Ovary (tissue), 9 donors: Measurements from ENCODE around the gene CIAO3. TPM values are rescaled to one million over a fixed set of nuclear protein-coding genes. Genes with fewer than 3 reads are reported as not detected.

ENCODE experiments used
- DNase-seq, 5 donors: peaks; one replicate each; pipeline ENCODE4 v3.0.0-alpha.2; 2019 to 2020
- H3K27ac ChIP-seq, 2 donors: fragments of 200-600 bp; one replicate each; pipeline versions ENCODE4 v1.5.1 to v1.8.0; 2019 to 2022
- H3K27me3 ChIP-seq: fragments of 200-600 bp; one replicate; pipeline ENCODE4 v1.8.0; 2022
- H3K36me3 ChIP-seq: fragments of 200-600 bp; sonication (generic); one replicate; pipeline ENCODE4 v1.5.1; 2019
- H3K4me1 ChIP-seq: one replicate; pipeline ENCODE4 v1.8.1; 2013; ENCODE audit warnings: mild to moderate bottlenecking, moderate library complexity; ENCODE audit not compliant: insufficient read depth
- H3K4me3 ChIP-seq: fragments of 200-600 bp; sonication (generic); one replicate; pipeline ENCODE4 v1.5.1; 2017
- H3K9me3 ChIP-seq, 2 donors: fragments of 200-600 bp in 1 of 2; sonication (generic) in 1 of 2; one replicate each; pipeline versions ENCODE4 v1.5.1 to v1.8.1; 2013 to 2019; ENCODE audit warnings: mild to moderate bottlenecking in 1 of 2, moderate library complexity in 1 of 2
- CTCF ChIP-seq, 3 donors: fragments of 450-650 bp in 2 of 3; fragments of 200-600 bp in 1 of 3; IDR thresholded peaks; one replicate each; pipeline versions ENCODE4 v1.5.1 to v1.8.0; 2016 to 2022; ENCODE audit warnings: antibody characterized with exemption in 3 of 3, mild to moderate bottlenecking in 1 of 3
- EP300 ChIP-seq: sonication (generic); formaldehyde crosslinking; IDR thresholded peaks from one replicate; pipeline ENCODE4 v1.6.1; 2017; ENCODE audit warnings: antibody characterized with exemption
- POLR2A ChIP-seq: fragments of 450-650 bp; IDR thresholded peaks from one replicate; pipeline ENCODE4 v1.6.1; 2017; ENCODE audit warnings: antibody characterized with exemption, mild to moderate bottlenecking, moderate library complexity
- WGBS, 3 donors: extraction: QIAGEN DNeasy Blood & Tissue Kit in 1 of 3; methylation state at CpG; one replicate each; pipeline versions ENCODE4 v1.1.5 to v1.1.7; 2013 to 2017; 5-methylcytosine and 5-hydroxymethylcytosine counted together
- intact Hi-C, 4 donors: fragments of 100-400 bp; cut with DNase I; formaldehyde crosslinking; loops; one replicate each; pipeline versions ENCODE4 v1.11.0 to v1.15.1; 2022 to 2023
- polyA plus RNA-seq, 2 donors: library from polyadenylated mRNA; stranded (reverse); fragments of 200-250 nt in 1 of 2; fragments of 350-450 nt in 1 of 2; fragmentation: Illumina TruSeq in 1 of 2; extraction: RNeasy Lipid Tissue Mini Kit (QIAGEN cat#74804) in 1 of 2; gene quantifications; one replicate each; pipeline ENCODE4 v1.2.3, GENCODE V29; 2013 to 2014
- total RNA-seq, 7 donors: library from RNA; depleted of rRNA in 2 of 7; stranded (reverse); fragments of >200 nt in 2 of 7; fragmentation: NEBNext Ultra II Directional in 3 of 7; extraction: Animal tissue kit (Norgen Biotek cat#: 25700) in 3 of 7; gene quantifications; one replicate each; pipeline versions ENCODE4 v1.1.0 to v1.2.4, GENCODE V29; 2016 to 2023
- donor health status: DM: no; HTN: no; CAD: no; lungs with moderate emphysema.
- donor health status: DM: no; HTN: no; CAD: no.
- donor health status: Bipolar disorder and iron deficiency.
- donor health status: DM: yes; HTN: yes; CAD: no.
- donor health status: DM: no; HTN: no; CAD: no.
- donor health status: DM: yes; HTN: yes; CAD: no.

CIAO3 gene
- total and polyA plus RNA-seq, 9 donors = 8.5 to 32.5 (median 21.0) TPM

DNA sequence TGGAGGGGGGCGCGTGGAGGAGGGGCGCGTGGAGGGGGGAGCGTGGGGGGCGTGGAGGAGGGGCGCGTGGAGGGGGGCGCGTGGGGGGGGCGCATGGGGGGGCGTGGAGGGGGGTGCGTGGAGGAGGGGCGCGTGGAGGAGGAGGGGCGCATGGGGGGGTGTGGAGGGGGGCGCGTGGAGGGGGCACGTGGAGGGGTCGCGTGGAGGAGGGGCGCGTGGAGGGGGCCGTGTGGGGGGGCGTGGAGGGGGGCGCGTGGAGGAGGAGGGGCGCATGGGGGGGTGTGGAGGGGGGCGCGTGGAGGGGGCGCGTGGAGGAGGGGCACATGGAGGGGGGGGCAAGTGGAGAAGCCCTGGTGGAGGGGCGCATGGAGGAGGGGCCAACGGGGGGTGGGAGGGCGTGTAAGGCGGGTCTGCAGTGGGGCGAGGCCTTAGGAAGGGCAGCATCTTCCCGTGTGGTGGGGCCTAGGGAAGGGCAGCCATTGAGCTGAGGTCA lies 27.0 kb upstream of the CIAO3 start:
- Histone ChIP-seq H3K4me3 (no peak overlapping the region), H3K4me1 (no peaks in the 10 kb centered on the region), H3K27me3 (no peaks in the 10 kb centered on the region), H3K9me3 (no peaks in the 10 kb centered on the region), H3K36me3 (no peaks in the 10 kb centered on the region), H3K27ac (no peak overlapping the region)
- WGBS, 3 donors = 38 to 62% (median 52%) methylated on average over 12 to 22 of the region's 38 CpGs
- no peak for DNase-seq
- intact Hi-C loops = no loop called here
- TF ChIP-seq CTCF (IDR thresholded peaks at IDR 0.05) = no peak
- TF ChIP-seq POLR2A = no peak
- TF ChIP-seq EP300 = no peak

DNA sequence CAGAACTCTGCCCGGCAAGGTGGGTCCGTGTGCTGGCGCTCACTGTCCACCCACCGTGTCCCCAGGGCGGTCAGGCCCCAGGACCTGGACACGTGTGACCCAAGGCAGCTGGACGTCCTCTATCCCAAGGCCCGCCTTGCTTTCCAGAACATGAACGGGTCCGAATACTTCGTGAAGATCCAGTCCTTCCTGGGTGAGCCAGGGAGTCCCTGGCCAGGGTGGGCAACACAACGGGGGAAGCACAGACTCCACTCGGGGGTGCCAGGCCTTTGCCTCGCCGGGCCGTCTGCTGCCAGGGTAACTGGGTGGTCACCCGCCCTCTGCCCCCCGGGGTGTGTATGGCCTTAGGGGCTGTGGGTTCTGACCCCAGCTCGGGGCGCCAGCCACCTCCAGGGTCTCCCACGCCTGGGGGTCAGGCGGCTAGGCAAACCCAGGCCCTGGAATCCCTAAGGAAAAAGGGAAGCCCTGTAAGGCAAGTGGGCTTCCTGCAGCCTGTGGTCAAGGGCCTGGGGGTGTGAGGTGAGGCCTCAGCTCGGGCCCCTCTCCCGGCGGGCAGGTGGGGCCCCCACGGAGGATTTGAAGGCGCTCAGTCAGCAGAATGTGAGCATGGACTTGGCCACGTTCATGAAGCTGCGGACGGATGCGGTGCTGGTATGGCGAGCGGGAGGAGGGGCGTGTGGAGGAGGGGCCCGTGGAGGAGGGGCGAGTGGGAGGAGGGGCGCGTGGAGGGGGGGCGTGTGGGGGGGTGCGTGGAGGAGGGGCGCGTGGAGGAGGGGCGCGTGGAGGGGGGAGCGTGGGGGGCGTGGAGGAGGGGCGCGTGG lies 26.2 kb upstream of the CIAO3 start:
- Histone ChIP-seq H3K27ac (no peak overlapping the region), H3K4me3 (no peak overlapping the region), H3K4me1 (no peaks in the 10 kb centered on the region), H3K36me3 (no peaks in the 10 kb centered on the region), H3K9me3 (no peaks in the 10 kb centered on the region), H3K27me3 (no peaks in the 10 kb centered on the region)
- WGBS, 3 donors = 45 to 76% (median 65%) methylated on average over 25 to 39 of the region's 48 CpGs
- TF ChIP-seq EP300 = no peak
- no peak for TF ChIP-seq POLR2A
- TF ChIP-seq CTCF (IDR thresholded peaks at IDR 0.05) = no peak
- intact Hi-C loops = no loop called here
- DNase-seq = no peak

- WGBS, 3 donors = 79 to 84% (median 83%) methylated on average over 27 to 29 of the region's 29 CpGs
- no peaks in the 10 kb centered on the region for H3K36me3 ChIP-seq
- intact Hi-C loops = no loop called here
- no peaks in the 10 kb centered on the region for H3K4me1 ChIP-seq
- no peaks in the 10 kb centered on the region for H3K27me3 ChIP-seq
- no peak overlapping the region for H3K4me3 ChIP-seq
- DNase-seq = no peak
- TF ChIP-seq POLR2A = no peak
- TF ChIP-seq CTCF (IDR thresholded peaks at IDR 0.05) = no peak
- TF ChIP-seq EP300 = no peak
- no peaks in the 10 kb centered on the region for H3K9me3 ChIP-seq
- no peak overlapping the region for H3K27ac ChIP-seq
These were observed 25.4 kb upstream of the CIAO3 start for GRCh38 chr16:766008-766819.

GRCh38 chr16:765488-765865 lies 24.7 kb upstream of the CIAO3 start:
- H3K27me3 ChIP-seq = no peaks in the 10 kb centered on the region
- H3K4me3 ChIP-seq = no peak overlapping the region
- H3K27ac ChIP-seq = no peak overlapping the region
- H3K36me3 ChIP-seq = no peaks in the 10 kb centered on the region
- intact Hi-C loops = no loop called here
- H3K9me3 ChIP-seq = no peaks in the 10 kb centered on the region
- no peak for TF ChIP-seq EP300
- no peak for TF ChIP-seq CTCF (IDR thresholded peaks at IDR 0.05)
- TF ChIP-seq POLR2A = no peak
- no peak for DNase-seq
- 88 to 94% (median 93%) methylated on average over 29 of the region's 29 CpGs for WGBS, 3 donors
- no peaks in the 10 kb centered on the region for H3K4me1 ChIP-seq
